Measurements from ENCODE around the gene TMEM225. TPM values are rescaled to one million over a fixed set of nuclear protein-coding genes. Genes with fewer than 3 reads are reported as not detected.
"Not testable (repeated sequence)": the region's sequence is repeated elsewhere in the genome, so short reads cannot be mapped to it uniquely, and the experiment has no call there.

The TMEM225 gene
- total RNA-seq, 4 donors from 2014 or later: not detected

DNA sequence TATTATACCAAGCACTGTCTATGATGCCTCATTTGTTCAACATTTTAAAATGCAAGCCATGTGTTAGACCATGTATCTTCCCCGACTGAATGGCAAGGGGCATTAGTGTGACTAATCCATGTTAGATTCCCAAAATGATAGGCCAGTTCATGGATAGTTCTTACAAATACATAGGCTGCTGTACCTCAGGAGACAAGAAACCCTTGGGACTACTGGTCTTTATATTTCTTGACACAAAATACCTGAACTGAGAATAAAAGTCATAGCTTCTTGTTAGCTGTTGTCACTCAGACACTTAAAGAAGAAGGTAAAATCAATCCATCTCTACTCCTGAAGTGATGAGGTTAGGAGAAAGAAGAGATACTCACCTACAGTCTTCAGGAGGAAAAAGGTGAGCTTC, 16.4 kb upstream of the TMEM225 start, which contains the start of gene OR8D4:
Gene OR8D4, plus strand, starts transcription at position 301 of the 400 bp plus-strand sequence. CDS start 4,265 bp downstream, outside the sequence.
- no peak within 1 kb of the TSS for H3K4me3 ChIP-seq
- no peaks in the 10 kb centered on the region for H3K9me3 ChIP-seq
- H3K4me1 ChIP-seq: no peaks in the 10 kb centered on the region
- TF ChIP-seq POLR2A (IDR thresholded peaks at IDR 0.05): no peak
- TF ChIP-seq, protein P1, sequence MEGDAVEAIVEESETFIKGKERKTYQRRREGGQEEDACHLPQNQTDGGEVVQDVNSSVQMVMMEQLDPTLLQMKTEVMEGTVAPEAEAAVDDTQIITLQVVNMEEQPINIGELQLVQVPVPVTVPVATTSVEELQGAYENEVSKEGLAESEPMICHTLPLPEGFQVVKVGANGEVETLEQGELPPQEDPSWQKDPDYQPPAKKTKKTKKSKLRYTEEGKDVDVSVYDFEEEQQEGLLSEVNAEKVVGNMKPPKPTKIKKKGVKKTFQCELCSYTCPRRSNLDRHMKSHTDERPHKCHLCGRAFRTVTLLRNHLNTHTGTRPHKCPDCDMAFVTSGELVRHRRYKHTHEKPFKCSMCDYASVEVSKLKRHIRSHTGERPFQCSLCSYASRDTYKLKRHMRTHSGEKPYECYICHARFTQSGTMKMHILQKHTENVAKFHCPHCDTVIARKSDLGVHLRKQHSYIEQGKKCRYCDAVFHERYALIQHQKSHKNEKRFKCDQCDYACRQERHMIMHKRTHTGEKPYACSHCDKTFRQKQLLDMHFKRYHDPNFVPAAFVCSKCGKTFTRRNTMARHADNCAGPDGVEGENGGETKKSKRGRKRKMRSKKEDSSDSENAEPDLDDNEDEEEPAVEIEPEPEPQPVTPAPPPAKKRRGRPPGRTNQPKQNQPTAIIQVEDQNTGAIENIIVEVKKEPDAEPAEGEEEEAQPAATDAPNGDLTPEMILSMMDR (IDR thresholded peaks at IDR 0.05): no peak
- H3K27me3 ChIP-seq: no peaks in the 10 kb centered on the region
- no peaks in the 10 kb centered on the region for H3K36me3 ChIP-seq
- no peak for DNase-seq
- no peak within 1 kb of the TSS for H3K27ac ChIP-seq

DNA sequence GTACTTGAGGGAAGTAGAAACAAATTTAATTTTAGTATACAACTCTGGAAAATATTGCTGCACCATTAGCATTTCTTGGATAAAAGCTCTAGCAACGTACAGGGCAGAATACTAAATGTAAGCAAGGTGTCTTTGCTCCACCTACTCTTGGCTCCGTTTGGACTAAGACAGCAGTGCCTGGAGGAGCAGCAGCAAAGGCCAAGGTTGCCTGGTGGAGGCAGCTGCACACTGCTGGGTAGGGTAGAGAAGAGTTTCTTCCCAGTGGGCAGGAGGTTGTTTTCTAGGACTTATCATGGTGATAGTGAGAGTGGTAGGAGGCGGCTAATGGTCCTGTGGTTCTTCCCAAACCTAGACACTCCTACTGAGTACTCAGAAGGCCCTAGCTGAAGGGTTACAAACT, 14.3 kb upstream of the TMEM225 start:
- H3K4me3 ChIP-seq: no peak overlapping the region
- H3K27ac ChIP-seq: no peak overlapping the region
- no peaks in the 10 kb centered on the region for H3K27me3 ChIP-seq
- H3K36me3 ChIP-seq: no peaks in the 10 kb centered on the region
- no peaks in the 10 kb centered on the region for H3K4me1 ChIP-seq
- H3K9me3 ChIP-seq: no peaks in the 10 kb centered on the region
- DNase-seq: no peak
- TF ChIP-seq POLR2A (IDR thresholded peaks at IDR 0.05): no peak
- TF ChIP-seq, protein P1 (IDR thresholded peaks at IDR 0.05): no peak

DNA sequence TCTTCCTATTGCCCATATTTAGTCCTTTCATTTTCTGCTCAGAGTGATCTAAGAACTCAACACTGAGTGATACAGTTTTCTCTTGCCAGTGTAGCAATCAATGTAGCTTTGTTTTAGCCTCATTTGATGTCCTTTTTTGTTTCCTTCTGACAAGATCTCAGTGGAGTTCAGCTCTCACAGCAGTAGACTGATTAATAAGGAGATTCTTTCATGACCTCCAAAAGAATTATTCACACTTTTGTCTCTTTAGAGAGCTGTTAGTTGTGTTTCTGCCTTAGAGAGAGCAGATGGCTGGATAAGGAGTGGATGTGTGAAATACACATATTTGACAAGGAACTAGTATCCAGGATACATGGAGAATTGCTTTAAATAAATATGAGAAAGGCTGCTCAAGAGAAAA, 6.6 kb upstream of the TMEM225 start:
- no peaks in the 10 kb centered on the region for H3K9me3 ChIP-seq
- no peak overlapping the region for H3K4me3 ChIP-seq
- no peak for TF ChIP-seq POLR2A (IDR thresholded peaks at IDR 0.05)
- TF ChIP-seq, protein P1 (IDR thresholded peaks at IDR 0.05): no peak
- H3K27ac ChIP-seq: no peak overlapping the region
- H3K27me3 ChIP-seq: no peaks in the 10 kb centered on the region
- no peak for DNase-seq
- H3K4me1 ChIP-seq: no peaks in the 10 kb centered on the region
- no peaks in the 10 kb centered on the region for H3K36me3 ChIP-seq

DNA sequence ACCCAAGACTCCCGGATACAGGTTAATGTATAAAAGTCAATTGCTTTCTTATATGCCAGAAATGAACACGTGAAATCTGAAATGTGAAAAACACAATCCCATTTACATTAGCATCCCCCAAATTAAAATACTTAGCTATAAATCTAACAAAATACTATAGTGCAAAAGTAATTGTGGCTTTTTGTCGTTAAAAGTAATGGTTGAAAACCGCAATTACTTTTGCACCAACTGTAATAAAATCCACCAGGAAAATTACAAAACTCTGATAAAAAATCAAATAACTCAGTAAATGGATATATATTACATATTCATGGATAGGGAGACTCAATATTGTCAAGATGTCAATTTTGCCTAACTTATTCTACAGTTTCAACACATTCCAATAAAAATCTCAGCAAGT, 4.6 kb downstream of the TMEM225 start:
- no peak for DNase-seq
- TF ChIP-seq POLR2A (IDR thresholded peaks at IDR 0.05): no peak
- TF ChIP-seq, protein P1 (IDR thresholded peaks at IDR 0.05): no peak
- Histone ChIP-seq H3K27me3 (no peaks in the 10 kb centered on the region), H3K27ac (no peak overlapping the region), H3K9me3 (no peaks in the 10 kb centered on the region), H3K36me3 (no peaks in the 10 kb centered on the region), H3K4me1 (no peaks in the 10 kb centered on the region), H3K4me3 (no peak overlapping the region)

DNA sequence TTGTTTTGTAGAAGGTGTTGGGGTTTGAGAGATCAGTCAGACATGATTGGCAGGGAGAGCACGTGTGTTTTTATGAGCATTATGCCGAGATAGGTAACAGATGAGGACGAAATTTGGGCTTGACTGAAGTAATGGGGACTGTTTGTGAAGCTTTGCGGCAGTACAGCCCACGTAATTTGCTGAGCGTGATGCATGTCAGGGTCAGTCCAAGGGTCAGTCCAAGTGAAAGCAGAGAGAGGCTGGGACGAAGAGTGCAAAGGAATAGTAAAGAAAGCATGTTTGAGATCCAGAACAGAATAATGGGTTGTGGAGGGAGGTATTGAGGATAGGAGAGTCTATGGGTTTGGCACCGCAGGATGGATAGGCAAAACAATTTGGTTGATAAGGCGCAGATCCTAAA, 17.7 kb downstream of the TMEM225 start:
- not testable (repeated sequence) for H3K27me3 ChIP-seq, DNase-seq, H3K9me3 ChIP-seq, H3K4me1 ChIP-seq, H3K36me3 ChIP-seq, H3K27ac ChIP-seq, H3K4me3 ChIP-seq

DNA sequence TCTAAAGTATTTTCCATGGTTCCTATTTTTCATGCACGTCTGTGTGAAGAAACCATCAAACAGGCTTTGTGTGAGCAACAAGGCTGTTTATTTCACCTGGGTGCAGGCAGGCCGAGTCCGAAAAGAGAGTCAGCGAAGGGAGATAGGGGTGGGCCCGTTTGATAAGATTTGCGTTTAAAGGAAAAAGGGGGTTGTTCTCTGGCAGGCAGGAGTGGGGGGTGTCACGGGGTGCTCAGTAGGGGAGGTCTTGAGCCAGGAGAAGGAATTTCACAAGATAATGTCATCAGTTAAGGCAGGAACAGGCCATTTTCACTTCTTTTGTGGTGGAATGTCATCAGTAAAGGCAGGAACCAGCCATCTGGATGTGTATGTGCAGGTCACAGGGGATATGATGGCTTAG, 20.2 kb downstream of the TMEM225 start:
- H3K4me3 ChIP-seq, DNase-seq, H3K36me3 ChIP-seq, H3K9me3 ChIP-seq, H3K27me3 ChIP-seq, H3K27ac ChIP-seq, H3K4me1 ChIP-seq: not testable (repeated sequence)

DNA sequence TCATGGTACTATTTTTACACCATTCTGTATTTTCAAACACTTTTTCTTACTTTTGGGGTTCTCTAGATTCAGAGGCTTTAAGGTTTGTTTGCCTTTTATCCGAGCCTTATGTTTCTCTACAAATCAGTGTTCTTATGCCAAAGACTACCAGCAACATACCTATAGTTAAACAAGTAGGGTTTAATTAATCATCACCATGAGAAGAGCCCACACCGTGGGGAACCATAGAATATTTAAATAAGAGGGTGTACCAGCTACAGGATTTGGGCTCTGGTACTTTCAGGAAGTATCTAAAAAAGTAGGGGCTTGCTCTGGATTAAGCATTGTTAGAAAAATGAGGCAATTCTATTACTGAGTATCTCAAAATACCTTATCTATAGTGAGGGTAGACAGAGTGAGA, 25.7 kb downstream of the TMEM225 start:
- Histone ChIP-seq H3K4me1 (no peaks in the 10 kb centered on the region), H3K27ac (no peak overlapping the region), H3K4me3 (no peak overlapping the region), H3K9me3 (no peaks in the 10 kb centered on the region), H3K36me3 (no peaks in the 10 kb centered on the region), H3K27me3 (no peaks in the 10 kb centered on the region)
- DNase-seq: no peak
- TF ChIP-seq, protein P1 (IDR thresholded peaks at IDR 0.05): no peak
- no peak for TF ChIP-seq POLR2A (IDR thresholded peaks at IDR 0.05)
